ENCODE measurements around the gene PRRT2.
"Not testable (repeated sequence)": the region's sequence is repeated elsewhere in the genome, so short reads cannot be mapped to it uniquely, and the experiment has no call there.

Gene PRRT2

GRCh38 chr16:29811896-29812665 lies at the start of gene PRRT2:
TSS of gene PRRT2 (plus strand) at chr16:29812193. CDS start at chr16:29813055, 862 bp downstream.
- DNase-seq (ENCODE audit: low read depth): no peak

GRCh38 chr16:29763326-29763725 lies 48.7 kb upstream of the PRRT2 start:
- no peak for DNase-seq (ENCODE audit: low read depth)

DNA sequence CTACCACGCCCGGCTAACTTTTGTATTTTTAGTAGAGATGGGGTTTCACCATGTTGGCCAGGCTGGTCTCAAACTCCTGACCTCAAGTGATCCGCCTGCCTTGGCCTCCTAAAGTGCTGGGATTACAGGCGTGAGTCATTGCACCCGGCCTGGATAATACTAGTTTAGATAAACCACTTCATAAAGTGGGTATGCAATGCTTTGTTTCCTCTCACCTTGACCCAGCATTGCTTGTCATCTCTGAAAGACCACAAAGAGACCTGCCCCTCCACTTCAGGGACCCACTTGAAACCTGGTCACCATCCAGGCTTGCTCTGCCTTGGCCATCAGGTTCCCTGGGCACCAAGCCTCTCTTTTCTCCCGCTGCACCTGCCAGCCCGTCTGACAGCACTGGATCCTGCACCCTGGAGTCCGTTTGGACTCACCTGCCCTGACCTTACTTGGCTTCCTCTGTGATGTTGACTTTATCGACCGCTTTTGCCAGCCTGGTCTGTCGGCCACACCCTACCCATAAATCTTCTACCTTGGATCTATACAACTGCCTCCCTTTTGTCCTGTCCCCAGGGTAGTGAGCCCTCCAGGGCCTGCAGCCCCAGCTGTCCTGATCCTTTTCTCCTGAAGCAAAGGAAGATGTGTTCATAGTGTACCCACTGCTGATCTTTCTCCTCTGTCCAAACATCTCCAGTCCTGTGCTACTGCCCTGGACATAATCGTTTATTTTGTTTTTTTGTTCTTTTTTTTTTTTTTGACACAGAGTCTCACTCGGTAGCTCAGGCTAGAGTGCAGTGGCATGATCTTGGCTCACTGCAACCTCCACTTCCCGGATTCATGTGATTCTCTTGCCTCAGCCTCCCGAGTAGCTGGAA lies 46.6 kb upstream of the PRRT2 start:
- DNase-seq (ENCODE audit: low read depth): no peak

DNA sequence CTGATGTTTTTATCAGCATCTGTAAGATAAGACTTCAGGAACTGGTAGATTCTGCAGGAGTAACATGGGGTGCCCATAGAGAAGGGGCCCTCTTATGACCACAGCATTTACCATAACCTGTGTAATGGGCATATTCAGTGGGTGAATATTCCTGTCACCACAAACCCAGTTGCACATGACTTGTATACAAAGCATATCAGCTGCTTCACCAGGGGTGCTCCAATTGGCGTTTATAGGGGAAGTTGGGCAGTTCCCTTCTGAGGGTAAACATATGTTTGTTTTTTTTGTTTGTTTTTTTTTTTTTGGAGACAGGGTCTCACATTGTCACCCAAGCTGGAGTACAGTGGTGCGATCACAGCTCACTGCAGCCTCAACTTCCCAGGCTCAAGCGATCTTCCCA lies 45.4 kb upstream of the PRRT2 start:
- no peak for DNase-seq (ENCODE audit: low read depth)

- DNase-seq (ENCODE audit: low read depth): no peak
Measured at GRCh38 chr16:29767062-29767461, 44.9 kb upstream of the PRRT2 start.

DNA sequence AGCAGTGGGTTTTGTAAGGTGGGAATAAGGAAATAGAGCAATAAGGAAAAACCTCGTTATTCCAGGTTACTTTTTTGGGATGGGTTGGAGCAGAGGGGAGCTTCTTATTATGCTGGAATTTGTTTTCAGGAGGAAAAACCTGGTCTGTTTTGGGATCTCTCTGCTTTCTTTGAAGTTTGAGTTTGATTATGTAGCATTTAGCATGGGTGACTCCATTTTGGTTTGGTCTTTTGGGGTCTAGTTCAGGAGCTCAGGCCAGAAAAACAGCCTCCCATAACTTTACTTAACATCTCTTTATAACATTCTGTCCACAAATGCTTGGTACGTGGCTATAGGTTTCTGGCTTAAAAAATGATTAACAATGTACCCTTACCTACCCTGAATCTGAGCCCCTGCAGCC lies 42.5 kb upstream of the PRRT2 start:
- DNase-seq (ENCODE audit: low read depth): no peak

DNA sequence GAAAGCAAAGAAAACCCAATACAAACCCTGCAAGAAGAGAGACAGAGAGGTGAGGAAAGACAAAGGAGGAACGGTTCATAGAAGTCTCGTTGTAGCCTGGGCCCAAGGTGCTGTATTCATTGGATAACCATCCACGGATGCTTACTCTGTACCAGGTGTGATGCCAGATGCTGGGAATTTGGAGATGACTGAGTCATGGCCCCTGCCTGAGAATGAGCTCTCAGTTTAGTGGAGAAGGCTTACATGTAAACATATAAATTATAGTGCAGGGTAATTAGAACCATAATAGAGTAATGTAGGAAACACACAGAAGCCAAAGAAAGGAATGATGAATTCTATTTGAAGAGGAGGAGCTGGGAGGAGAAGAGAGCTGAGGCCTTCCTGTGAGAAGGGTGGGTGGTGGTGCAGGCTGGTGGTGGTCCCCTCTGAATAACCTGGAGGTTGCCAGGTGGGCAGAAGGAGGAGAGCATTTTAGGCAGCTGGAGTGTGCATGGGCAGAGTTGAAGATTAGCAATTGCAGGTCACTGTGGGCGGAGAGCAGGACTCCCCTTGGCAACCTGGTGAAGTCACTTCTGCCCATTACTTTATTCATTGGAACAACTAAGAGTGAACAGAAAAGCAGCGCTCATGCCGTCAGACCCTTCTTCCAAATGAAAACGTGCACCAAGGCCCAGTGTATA lies 41.6 kb upstream of the PRRT2 start:
- DNase-seq (ENCODE audit: low read depth): no peak

DNA sequence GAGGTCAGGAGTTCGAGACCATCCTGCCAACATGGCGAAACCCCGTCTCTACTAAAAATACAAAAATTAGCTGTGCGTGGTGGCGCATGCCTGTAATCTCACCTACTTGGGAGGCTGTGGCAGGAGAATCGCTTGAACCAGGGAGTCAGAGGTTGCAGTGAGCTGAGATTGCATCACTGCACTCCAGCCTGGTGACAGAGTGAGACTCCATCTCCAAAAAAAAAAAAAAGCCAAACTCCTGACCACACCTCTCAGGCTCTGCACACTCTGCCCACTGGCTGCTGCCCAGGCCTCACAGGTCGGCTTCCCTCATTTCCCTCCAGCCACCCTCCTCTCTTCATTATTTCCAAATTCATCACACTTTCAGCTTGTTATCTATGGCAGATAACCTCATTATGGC lies 39.7 kb upstream of the PRRT2 start:
- DNase-seq (ENCODE audit: low read depth): not testable (repeated sequence)

GRCh38 chr16:29774730-29775129 lies 37.3 kb upstream of the PRRT2 start:
- no peak for DNase-seq (ENCODE audit: low read depth)

GRCh38 chr16:29775742-29776408 lies 36.1 kb upstream of the PRRT2 start:
- DNase-seq (ENCODE audit: low read depth): no peak

- no peak for DNase-seq (ENCODE audit: low read depth)
Measured at GRCh38 chr16:29777576-29778350, 34.2 kb upstream of the PRRT2 start, which contains the start of gene ZG16. TSS of gene ZG16 (plus strand) at chr16:29778256. CDS start at chr16:29779267, 1,011 bp downstream.

GRCh38 chr16:29779474-29779873 lies 32.5 kb upstream of the PRRT2 start:
- DNase-seq (ENCODE audit: low read depth): no peak

DNA sequence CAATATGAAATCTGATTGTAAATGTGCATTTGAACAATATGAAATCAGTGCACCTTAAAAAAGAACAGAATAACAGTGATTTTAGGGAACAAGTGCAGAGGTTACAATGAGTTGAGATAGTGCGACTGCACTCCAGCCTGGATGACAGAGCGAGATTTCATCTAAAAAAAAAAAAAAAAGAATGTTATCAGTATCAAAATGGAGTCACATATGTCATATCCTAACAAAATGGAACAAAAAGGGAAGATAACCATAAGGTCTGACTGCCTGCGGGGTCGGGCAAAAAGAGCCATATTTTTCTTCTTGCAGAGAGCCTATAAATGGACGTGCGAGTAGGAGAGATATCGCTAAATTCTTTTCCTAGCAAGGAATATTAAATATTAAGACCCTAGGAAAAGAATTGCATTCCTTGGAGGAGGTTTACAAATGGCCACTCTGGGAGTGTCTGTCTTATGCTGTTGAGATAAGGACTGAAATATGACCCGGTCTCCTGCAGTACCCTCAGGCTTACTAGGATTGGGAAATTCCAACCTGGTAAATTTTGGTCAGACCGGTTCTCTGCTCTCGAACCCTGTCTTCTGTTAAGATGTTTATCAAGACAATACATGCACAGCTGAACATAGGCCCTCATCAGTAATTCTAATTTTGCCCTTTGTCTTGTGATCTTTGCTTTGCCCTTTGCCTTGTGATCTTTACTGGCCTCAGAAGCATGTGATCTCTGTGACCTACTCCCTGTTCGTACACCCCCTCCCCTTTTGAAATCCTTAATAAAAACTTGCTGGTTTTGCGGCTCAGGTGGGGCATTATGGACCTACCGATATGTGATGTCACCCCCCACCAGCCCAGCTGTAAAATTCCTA lies 28.7 kb upstream of the PRRT2 start:
- not testable (repeated sequence) for DNase-seq (ENCODE audit: low read depth)

- DNase-seq (ENCODE audit: low read depth): no peak
Measured at GRCh38 chr16:29784157-29784556, 27.8 kb upstream of the PRRT2 start.

GRCh38 chr16:29784901-29785500 lies 27.0 kb upstream of the PRRT2 start:
- DNase-seq (ENCODE audit: low read depth): peak; percentile 63

- not testable (repeated sequence) for DNase-seq (ENCODE audit: low read depth)
Measured at GRCh38 chr16:29787155-29787554, 24.8 kb upstream of the PRRT2 start.

DNA sequence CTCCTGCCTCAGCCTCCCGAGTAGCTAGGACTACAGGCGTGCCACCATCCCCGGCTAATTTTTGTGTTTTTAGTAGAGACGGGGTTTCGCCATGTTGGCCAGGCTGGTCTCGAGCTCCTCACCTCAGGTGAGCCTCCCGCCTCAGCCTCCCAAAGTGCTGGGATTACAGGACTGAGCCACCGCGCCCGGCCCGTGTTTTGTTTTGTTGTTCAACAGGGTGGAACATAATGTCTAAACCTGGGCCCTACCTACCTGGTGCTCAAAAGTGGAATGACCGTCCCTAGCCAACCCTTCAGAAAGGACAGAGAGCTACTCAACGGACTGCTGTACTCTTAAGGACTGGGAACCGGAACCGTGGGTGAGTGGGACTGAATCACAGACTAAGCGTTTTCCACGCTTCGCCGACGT lies 22.2 kb upstream of the PRRT2 start:
- DNase-seq (ENCODE audit: low read depth): no peak

GRCh38 chr16:29790183-29790948 lies 21.6 kb upstream of the PRRT2 start, which contains the start of gene KIF22:
TSS of gene KIF22 (plus strand) at chr16:29790751. CDS start at chr16:29790760, 9 bp downstream.
- DNase-seq (ENCODE audit: low read depth): peak; percentile 100
